ENCODE measurements around the gene HINFP. TPM values are rescaled to one million over a fixed set of nuclear protein-coding genes. Genes with fewer than 3 reads are reported as not detected.

The HINFP gene
- total and polyA plus RNA-seq, 9 of the 15 experiments (the other 6 are each of a cell fraction or from before 2014, with no cell fraction given), result 13.8 to 34.1 (median 22.5) TPM

DNA sequence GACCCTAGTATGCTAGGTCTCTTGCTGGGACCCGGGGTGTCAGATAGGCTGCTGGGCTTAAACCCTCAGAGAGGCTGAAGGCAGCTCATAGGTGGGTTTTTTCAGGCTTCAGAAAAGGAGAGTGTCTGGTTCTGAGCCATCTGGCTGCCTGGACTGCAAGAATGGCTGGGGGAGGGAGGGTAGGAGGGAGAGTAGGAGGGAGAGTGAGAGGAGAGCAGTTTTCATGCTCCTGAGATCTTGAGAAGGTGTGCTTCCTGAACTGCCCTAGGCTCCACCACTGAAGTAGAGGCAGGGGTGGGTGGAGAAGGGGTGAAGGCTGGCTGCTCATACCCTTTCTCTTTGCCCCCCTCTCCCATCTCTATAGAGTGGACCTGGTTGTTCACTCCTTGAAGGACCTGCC lies 32.1 kb upstream of the HINFP start (continued):
- TF ChIP-seq ZNF318 (IDR thresholded peaks at IDR 0.05; ENCODE audit: borderline replicate concordance in 1 of 2, low read depth in 1 of 2), result no peak
- TF ChIP-seq SMAD4 (CRISPR knock-in tag; conservative IDR thresholded peaks at IDR 0.05), result 0 out of 2 replicates have a peak, but pooled peaks have one; percentile 17
- TF ChIP-seq KDM2B (CRISPR knock-in tag; IDR thresholded peaks at IDR 0.05), result no peak
- TF ChIP-seq, protein P1, sequence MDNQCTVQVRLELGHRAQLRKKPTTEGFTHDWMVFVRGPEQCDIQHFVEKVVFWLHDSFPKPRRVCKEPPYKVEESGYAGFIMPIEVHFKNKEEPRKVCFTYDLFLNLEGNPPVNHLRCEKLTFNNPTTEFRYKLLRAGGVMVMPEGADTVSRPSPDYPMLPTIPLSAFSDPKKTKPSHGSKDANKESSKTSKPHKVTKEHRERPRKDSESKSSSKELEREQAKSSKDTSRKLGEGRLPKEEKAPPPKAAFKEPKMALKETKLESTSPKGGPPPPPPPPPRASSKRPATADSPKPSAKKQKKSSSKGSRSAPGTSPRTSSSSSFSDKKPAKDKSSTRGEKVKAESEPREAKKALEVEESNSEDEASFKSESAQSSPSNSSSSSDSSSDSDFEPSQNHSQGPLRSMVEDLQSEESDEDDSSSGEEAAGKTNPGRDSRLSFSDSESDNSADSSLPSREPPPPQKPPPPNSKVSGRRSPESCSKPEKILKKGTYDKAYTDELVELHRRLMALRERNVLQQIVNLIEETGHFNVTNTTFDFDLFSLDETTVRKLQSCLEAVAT (IDR thresholded peaks at IDR 0.05), result peak in 1 of 2 experiments; percentile 8; a peak in 1 of 4 replicates
- TF ChIP-seq, protein P2, sequence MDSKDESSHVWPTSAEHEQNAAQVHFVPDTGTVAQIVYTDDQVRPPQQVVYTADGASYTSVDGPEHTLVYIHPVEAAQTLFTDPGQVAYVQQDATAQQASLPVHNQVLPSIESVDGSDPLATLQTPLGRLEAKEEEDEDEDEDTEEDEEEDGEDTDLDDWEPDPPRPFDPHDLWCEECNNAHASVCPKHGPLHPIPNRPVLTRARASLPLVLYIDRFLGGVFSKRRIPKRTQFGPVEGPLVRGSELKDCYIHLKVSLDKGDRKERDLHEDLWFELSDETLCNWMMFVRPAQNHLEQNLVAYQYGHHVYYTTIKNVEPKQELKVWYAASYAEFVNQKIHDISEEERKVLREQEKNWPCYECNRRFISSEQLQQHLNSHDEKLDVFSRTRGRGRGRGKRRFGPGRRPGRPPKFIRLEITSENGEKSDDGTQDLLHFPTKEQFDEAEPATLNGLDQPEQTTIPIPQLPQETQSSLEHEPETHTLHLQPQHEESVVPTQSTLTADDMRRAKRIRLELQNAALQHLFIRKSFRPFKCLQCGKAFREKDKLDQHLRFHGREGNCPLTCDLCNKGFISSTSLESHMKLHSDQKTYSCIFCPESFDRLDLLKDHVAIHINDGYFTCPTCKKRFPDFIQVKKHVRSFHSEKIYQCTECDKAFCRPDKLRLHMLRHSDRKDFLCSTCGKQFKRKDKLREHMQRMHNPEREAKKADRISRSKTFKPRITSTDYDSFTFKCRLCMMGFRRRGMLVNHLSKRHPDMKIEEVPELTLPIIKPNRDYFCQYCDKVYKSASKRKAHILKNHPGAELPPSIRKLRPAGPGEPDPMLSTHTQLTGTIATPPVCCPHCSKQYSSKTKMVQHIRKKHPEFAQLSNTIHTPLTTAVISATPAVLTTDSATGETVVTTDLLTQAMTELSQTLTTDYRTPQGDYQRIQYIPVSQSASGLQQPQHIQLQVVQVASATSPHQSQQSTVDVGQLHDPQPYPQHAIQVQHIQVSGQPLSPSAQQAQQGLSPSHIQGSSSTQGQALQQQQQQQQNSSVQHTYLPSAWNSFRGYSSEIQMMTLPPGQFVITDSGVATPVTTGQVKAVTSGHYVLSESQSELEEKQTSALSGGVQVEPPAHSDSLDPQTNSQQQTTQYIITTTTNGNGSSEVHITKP (IDR thresholded peaks at IDR 0.05; ENCODE audit: partially characterized antibody), result peak; percentile 95
- no peak for TF ChIP-seq THRB (CRISPR knock-in tag; conservative IDR thresholded peaks at IDR 0.05)
- TF ChIP-seq ZNF41 (CRISPR knock-in tag; conservative IDR thresholded peaks at IDR 0.05), result no peak
- TF ChIP-seq MTA2 (IDR thresholded peaks at IDR 0.05; ENCODE audit: low read depth), result no peak
- TF ChIP-seq ZNF695 (CRISPR knock-in tag; IDR thresholded peaks at IDR 0.05), result no peak
- TF ChIP-seq ZFP1 (CRISPR knock-in tag; IDR thresholded peaks at IDR 0.05), result no peak
- no peak for TF ChIP-seq HDAC1 (IDR thresholded peaks at IDR 0.05)
- peak in 1 of 2 experiments; percentile 11; a peak in 1 of 4 replicates for TF ChIP-seq SIN3A (IDR thresholded peaks at IDR 0.05; ENCODE audit: borderline replicate concordance in 2 of 2, control insufficient read depth in 1 of 2, low read depth in 2 of 2, low read length in 2 of 2)
- TF ChIP-seq PCBP1 (IDR thresholded peaks at IDR 0.05; ENCODE audit: low read depth, low read length, poor library complexity, severe bottlenecking), result no peak
